Activated CD4-positive, CD25-positive, alpha-beta regulatory T cell (primary cell): ENCODE data around the gene CC2D2A.
"Not testable (repeated sequence)": the region's sequence is repeated elsewhere in the genome, so short reads cannot be mapped to it uniquely, and the experiment has no call there.

Experiments
- DNase-seq, 4 experiments: peaks; one replicate each; lab custom pipeline; 2025; lab: John Stamatoyannopoulos, UW

The CC2D2A gene

GRCh38 chr4:15557786-15558550, 88.3 kb downstream of the CC2D2A start:
- DNase-seq: no peak

GRCh38 chr4:15558561-15558960, 88.9 kb downstream of the CC2D2A start:
- DNase-seq: no peak

DNA sequence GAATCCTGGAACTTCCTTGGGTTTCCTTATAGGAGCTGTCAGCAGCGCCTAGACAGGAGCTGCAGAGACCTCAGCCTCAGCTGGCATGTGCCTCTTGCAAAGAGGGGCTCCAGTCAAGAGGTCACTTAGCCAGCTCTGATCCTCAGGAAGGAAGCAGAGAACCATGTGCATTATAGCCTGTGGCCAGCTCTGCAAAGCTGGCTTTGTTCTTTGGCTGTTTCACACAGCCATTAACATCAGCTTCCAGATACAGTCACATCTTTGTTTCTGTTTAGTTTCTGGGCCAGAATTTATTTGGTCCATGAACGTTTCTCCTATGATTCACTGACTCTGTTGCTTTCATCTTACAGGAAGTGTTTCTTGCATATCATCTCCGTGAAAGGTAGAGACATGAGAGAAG, 92.4 kb downstream of the CC2D2A start:
- DNase-seq: no peak

DNA sequence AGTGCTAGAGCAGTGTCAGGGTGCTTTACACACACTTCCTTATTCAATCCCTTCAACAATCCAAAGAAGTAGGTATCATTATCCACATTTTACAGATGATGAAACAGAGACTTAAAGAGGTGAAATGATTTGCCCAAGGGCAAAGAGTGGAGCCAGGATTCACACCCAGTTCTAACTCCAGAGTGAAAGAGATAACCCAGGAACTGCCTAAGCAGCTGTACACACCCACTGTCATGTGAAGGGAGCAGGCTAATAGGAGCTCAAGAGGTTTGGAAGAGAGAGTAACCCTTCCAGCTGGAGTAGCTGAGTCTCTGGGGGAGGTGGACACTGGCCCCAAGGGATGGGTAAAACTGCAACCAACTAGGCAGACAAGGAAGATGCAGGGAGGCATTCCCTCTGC, 92.9 kb downstream of the CC2D2A start:
- no peak for DNase-seq

DNA sequence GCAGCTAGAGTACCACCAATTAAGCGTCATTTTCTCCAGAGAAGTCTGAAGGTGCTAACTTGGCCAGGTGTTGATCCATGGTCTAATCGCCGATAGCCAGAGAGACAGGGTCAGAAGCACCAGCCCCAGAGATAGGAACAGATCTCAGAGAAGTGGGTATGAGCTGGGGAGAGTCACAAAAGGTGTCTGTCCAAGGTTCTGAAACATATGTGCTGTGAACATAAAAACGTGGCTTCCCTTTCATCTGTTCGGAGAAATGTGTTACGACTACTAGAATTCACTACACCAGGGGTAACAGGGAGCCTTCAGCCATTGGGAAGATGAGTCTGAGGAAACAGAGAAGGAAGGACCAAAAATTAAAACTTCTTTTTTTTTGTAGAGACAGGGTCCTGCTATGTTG, 94.2 kb downstream of the CC2D2A start:
- DNase-seq: no peak

DNA sequence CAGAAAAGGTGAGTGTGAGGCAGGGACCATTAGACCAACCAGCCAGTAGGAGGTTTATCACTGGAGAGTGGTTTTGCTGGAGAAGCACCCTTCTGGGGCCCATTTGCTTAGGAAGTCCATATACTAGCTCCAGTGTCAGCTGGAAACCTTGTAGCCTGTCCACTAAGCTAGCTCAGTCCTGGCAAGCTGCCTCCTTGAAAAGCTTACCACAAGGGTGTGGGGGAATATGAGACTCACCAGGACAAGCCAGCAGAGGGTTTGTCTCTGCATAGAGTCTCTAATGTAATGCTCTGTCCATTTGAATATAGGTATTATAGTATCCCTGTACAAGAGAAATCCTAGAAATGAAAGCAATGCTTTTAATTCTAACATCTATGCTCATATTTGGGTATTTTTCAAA, 99.1 kb downstream of the CC2D2A start:
- DNase-seq: no peak

- DNase-seq: no peak
These were observed 100.1 kb downstream of the CC2D2A start for GRCh38 chr4:15569746-15570145.

GRCh38 chr4:15575966-15576365, 106.3 kb downstream of the CC2D2A start:
- DNase-seq: no peak

DNA sequence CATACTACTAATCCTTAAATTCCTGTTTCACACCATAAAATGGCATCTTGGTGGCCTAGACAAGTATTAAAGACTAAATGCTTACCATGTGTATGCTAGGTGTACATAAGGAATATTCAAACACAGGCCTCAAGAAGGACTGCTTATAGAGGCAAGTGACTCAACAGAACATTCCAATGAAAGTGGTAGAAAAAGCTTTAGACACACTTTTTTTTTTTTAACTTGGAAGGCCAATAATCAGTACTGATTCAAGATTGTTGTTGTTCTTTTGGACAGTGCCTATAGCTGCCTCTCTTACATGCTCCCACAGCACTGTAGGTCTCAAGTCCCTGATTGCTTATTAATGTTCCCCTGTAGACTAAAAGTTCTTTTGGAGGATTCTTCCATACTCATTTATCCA, 107.8 kb downstream of the CC2D2A start:
- DNase-seq: no peak

DNA sequence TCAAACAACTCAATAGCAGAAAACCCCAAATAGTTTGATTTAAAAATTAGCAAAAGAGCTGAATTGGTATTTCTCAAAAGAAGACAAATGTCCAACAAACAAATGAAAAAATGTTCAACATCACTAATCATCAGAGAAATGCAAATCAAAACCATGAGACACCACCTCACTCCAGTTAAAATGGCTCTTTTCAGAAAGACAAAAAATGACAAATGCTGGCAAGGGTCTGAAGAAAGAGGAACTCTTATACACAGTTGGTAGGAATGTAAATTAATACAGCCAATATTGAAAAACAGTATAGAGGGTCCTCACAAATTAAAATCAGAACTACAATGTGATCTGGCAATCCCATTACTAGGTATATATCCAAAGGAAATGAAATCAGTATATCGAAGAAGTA, 115.1 kb downstream of the CC2D2A start:
- no peak for DNase-seq

GRCh38 chr4:15585331-15585730, 115.6 kb downstream of the CC2D2A start:
- no peak for DNase-seq

- no peak for DNase-seq
These were observed 116.4 kb downstream of the CC2D2A start for GRCh38 chr4:15586066-15586465.

- DNase-seq: no peak
These were observed 118.0 kb downstream of the CC2D2A start for GRCh38 chr4:15587649-15588048.

- no peak for DNase-seq
These were observed 123.1 kb downstream of the CC2D2A start for GRCh38 chr4:15592799-15593198.

DNA sequence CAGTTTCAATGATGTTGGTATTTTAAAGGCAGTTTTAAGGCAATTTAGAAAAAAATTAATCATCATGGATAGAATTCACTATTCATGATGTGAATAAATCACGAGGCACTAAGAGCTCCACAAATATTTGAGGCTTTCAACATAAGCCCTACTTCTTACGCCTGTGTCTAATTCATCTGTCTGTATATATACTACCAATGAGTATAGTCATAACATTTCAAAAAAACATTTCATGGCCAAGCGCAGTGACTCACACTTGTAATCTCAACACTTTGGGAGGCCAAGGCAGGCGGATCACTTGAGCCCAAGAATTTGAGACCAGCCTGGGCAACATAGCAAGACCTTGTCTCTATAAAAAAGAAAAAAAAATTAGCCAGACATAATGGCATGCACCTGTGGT, 129.0 kb downstream of the CC2D2A start:
- DNase-seq: no peak

DNA sequence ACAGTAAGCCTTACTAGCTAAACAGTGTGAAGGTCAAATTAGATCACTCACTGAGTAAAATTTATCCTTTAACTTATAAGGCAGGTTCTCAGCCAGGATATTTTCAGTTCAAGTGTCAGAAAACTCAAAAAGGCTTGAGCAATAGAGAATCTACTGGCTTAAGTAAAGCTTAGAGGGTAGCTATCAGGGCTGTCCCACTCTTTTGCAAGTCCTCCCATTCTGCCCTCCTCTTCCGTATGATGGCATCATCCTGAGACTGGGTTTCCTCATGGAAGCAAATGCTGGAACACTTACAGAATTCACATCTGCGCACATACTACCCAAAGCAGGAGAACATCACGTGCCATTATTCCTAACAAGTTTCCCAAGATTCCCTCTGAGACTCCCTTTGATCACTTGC, 130.5 kb downstream of the CC2D2A start:
- DNase-seq: no peak

- DNase-seq: no peak
These were observed 132.2 kb downstream of the CC2D2A start for GRCh38 chr4:15601862-15602261.

- DNase-seq: no peak
These were observed 135.9 kb downstream of the CC2D2A start for GRCh38 chr4:15605537-15605936.

GRCh38 chr4:15610855-15611254, 141.2 kb downstream of the CC2D2A start:
- no peak for DNase-seq

- DNase-seq: no peak
These were observed 142.5 kb downstream of the CC2D2A start for GRCh38 chr4:15612136-15612535.

DNA sequence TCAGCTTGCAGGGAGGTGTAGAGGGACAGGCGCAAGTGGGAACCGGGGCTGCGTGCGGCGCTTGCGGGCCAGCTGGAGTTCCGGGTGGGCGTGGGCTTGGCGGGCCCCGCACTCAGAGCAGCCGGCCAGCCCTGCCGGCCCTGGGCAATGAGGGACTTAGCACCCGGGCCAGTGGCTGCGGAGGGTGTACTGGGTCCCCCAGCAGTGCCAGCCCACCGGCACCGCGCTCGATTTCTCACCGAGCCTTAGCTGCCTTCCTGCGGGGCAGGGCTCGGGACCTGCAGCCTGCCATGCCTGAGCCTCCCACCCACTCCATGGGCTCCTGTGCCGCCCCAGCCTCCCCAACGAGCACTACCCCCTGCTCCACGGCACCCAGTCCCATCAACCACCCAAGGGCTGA, 145.2 kb downstream of the CC2D2A start:
- DNase-seq: not testable (repeated sequence)

DNA sequence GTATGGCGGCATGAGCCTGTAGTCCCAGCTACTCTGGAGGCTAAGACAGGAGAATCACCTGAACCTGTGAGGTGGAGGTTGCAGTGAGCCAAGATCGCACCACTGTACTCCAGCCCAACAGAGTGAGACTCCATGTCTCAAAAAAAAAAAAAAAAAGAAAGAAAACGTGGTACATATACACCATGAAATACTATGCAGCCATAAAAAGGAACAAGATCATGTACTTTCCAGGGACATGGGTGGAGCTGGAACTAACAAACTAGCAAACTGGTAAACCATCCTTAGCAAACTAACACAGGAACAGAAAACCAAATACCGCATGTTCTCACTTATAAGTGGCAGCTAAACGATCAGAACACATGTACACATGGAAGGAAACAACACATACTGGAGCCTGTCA, 147.7 kb downstream of the CC2D2A start:
- not testable (repeated sequence) for DNase-seq

DNA sequence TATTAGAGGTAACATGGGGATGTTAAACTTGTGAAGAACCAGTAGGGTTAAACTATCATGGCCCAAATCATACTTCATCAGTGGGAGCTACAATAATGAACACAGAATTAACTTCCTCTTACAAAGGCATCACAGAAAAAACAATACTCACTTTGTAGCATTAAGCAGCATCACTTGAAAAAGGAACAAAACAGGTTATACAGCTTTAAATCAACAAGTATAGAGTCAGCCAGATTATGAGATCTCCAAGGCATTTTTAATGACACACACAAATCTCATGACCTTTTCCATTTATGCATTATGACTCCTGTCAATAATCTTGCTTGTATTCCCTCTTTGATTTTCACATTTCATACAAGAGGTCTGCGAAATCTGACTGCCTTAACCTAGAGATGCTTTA, 167.1 kb downstream of the CC2D2A start:
- DNase-seq: no peak

DNA sequence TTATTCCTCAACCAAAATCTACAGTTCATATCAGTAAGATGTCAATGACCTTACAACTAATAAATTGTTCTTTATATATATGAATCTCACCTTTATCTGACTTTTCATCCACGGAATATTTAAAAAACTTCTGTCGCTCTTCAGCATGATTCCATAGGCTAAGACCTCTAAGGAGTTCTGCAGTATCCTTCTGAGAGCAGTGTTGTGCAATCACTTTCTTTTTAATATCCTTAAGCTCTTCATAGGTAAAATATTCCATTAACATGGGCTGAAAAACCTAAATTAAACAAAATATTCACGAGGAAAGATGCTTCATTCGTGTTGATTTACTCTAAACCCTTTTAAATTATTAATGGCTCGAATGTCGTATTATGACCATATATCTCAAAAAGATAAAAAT, 168.7 kb downstream of the CC2D2A start:
- no peak for DNase-seq
